HCT116 (cell line): ENCODE results near the gene ANKRD33. TPM values are rescaled to one million over a fixed set of nuclear protein-coding genes. Genes with fewer than 3 reads are reported as not detected.

Experiments used
- ATAC-seq: fragments of 200-7000 bp; cut with Tn5 transposase; 2 replicates; pipeline ENCODE4 v1.9.1; 2020; ENCODE audit warnings: mild to moderate bottlenecking, moderate library complexity
- BruUV-seq: library from RNA; stranded (reverse); fragments of 400-500 nt; replicated peaks from 2 replicates; lab custom pipeline; 2021; lab: Mats Ljungman, UMichigan
- CTCF ChIA-PET: fragments of 300-600 bp; sonication (Branson Sonifier 250); formaldehyde crosslinking; loops from one replicate; lab custom pipeline; 2021; ENCODE audit warnings: antibody characterized with exemption; lab: Charles Lee
- POLR2A ChIA-PET: fragments of 300-600, 350-600 bp; sonication (Branson Sonifier 250); formaldehyde crosslinking; loops from one replicate; lab custom pipeline; 2021; ENCODE audit warnings: antibody characterized with exemption; lab: Charles Lee
- RAD21 ChIA-PET, 2 experiments: fragments of 300-600 bp; sonication (Branson Sonifier 250); formaldehyde crosslinking; loops; one replicate each; lab custom pipeline; 2023; ENCODE audit warnings: low total read pairs in 2 of 2; ENCODE audit not compliant: uncharacterized antibody in 2 of 2, unreplicated experiment in 2 of 2, low non-redundant PET in 1 of 2; lab: Charles Lee
- DNase-seq: peaks from one replicate; pipeline ENCODE4 v3.0.0-alpha.2; 2010; ENCODE audit warnings: low read depth, low spot score
- H2AFZ ChIP-seq: fragments of 200-600 bp; shearing (Covaris generic), sonication (generic); 2 replicates; pipeline ENCODE4 v1.6.1; 2017; ENCODE audit warnings: low read depth, mixed run types, mixed read lengths, antibody characterized with exemption, low read length; ENCODE audit not compliant: poor library complexity, severe bottlenecking
- H3K27ac ChIP-seq: 2 replicates; pipeline ENCODE4 v1.5.1; 2012; ENCODE audit warnings: low read depth, low read length
- H3K27me3 ChIP-seq: fragments of 200-600 bp; sonication (generic); 2 replicates; pipeline ENCODE4 v1.6.1; 2016; ENCODE audit warnings: mixed run types, low read length, mixed read lengths; ENCODE audit not compliant: insufficient read depth
- H3K36me3 ChIP-seq, 2 experiments: fragments of 200-500 bp in 1 of 2; fragments of 200-600 bp in 1 of 2; sonication (Bioruptor generic) in 1 of 2; sonication (generic) in 1 of 2; 2 replicates each; pipeline versions ENCODE4 v1.5.1 to v1.6.1; 2014 to 2016; ENCODE audit warnings: low read length in 2 of 2, inconsistent platforms in 1 of 2, mixed read lengths in 1 of 2, mixed run types in 1 of 2; ENCODE audit not compliant: insufficient read depth in 2 of 2, control insufficient read depth in 1 of 2
- H3K4me1 ChIP-seq, 2 experiments: fragments of 200-600 bp in 1 of 2; sonication (generic) in 1 of 2; 2 replicates each; pipeline versions ENCODE4 v1.5.1 to v1.6.1; 2012 to 2017; ENCODE audit warnings: low read length in 2 of 2, inconsistent platforms in 1 of 2, mild to moderate bottlenecking in 1 of 2, mixed read lengths in 1 of 2, mixed run types in 1 of 2, moderate library complexity in 1 of 2; ENCODE audit not compliant: insufficient read depth in 2 of 2, control insufficient read depth in 1 of 2
- H3K4me2 ChIP-seq: fragments of 200-600 bp; sonication (generic); 2 replicates; pipeline ENCODE4 v1.6.1; 2017; ENCODE audit warnings: mixed run types, low read length, mixed read lengths
- H3K4me3 ChIP-seq, 2 experiments: fragments of 200-600 bp in 1 of 2; sonication (generic) in 1 of 2; replicated peaks in 1 of 2; 2 replicates each; pipeline ENCODE4 v1.5.1; 2011 to 2016; ENCODE audit warnings: low read length in 2 of 2, control low read depth in 1 of 2, low read depth in 1 of 2, mild to moderate bottlenecking in 1 of 2, mixed read lengths in 1 of 2, mixed run types in 1 of 2
- H3K79me2 ChIP-seq: fragments of 200-600 bp; sonication (generic); 2 replicates; pipeline ENCODE4 v1.6.1; 2017; ENCODE audit warnings: mild to moderate bottlenecking, mixed run types, low read length, moderate library complexity, mixed read lengths; ENCODE audit not compliant: insufficient read depth
- H3K9ac ChIP-seq: fragments of 200-600 bp; sonication (generic); 2 replicates; pipeline ENCODE4 v1.6.1; 2016; ENCODE audit warnings: low read length, mixed read lengths
- H3K9me2 ChIP-seq: fragments of 200-600 bp; sonication (generic), shearing (Covaris generic); 2 replicates; pipeline ENCODE4 v1.6.1; 2017; ENCODE audit warnings: mixed run types, mild to moderate bottlenecking, moderate library complexity; ENCODE audit not compliant: insufficient read depth
- H3K9me3 ChIP-seq, 2 experiments: fragments of 200-500 bp in 1 of 2; fragments of 200-600 bp in 1 of 2; sonication (Bioruptor generic) in 1 of 2; sonication (generic) in 1 of 2; 2 replicates each; pipeline ENCODE4 v1.6.1; 2014 to 2017; ENCODE audit warnings: low read length in 2 of 2, mixed read lengths in 2 of 2, inconsistent platforms in 1 of 2, low read depth in 1 of 2, mild to moderate bottlenecking in 1 of 2, mixed run types in 1 of 2, moderate library complexity in 1 of 2; ENCODE audit not compliant: control insufficient read depth in 1 of 2, insufficient read depth in 1 of 2
- H4K20me1 ChIP-seq: fragments of 200-600 bp; sonication (generic), shearing (Covaris generic); 2 replicates; pipeline ENCODE4 v1.6.1; 2017; ENCODE audit warnings: mixed run types, mild to moderate bottlenecking, moderate library complexity; ENCODE audit not compliant: insufficient read depth
- EGR1 ChIP-seq: IDR thresholded peaks from 2 replicates; pipeline ENCODE4 v1.6.1; 2012; ENCODE audit warnings: low read depth
- FOSL1 ChIP-seq: IDR thresholded peaks from 2 replicates; pipeline ENCODE4 v1.6.1; 2012; ENCODE audit warnings: low read depth
- JUND ChIP-seq: IDR thresholded peaks from 2 replicates; pipeline ENCODE4 v1.6.1; 2012
- POLR2A ChIP-seq: IDR thresholded peaks from 2 replicates; pipeline ENCODE4 v1.7.0; 2011; ENCODE audit warnings: borderline replicate concordance; ENCODE audit not compliant: insufficient read depth, insufficient read length; ENCODE audit errors: extremely low read depth
- RAD21 ChIP-seq: IDR thresholded peaks from 2 replicates; pipeline ENCODE4 v1.6.1; 2012; ENCODE audit warnings: low read depth, mild to moderate bottlenecking
- SP1 ChIP-seq: IDR thresholded peaks from 2 replicates; pipeline ENCODE4 v1.6.1; 2012; ENCODE audit warnings: low read depth
- SRF ChIP-seq: IDR thresholded peaks from 2 replicates; pipeline ENCODE4 v1.6.1; 2012; ENCODE audit warnings: low read depth
- YY1 ChIP-seq: IDR thresholded peaks from 2 replicates; pipeline ENCODE4 v1.6.1; 2011; ENCODE audit warnings: low read length, low read depth, moderate library complexity, mild to moderate bottlenecking; ENCODE audit not compliant: insufficient replicate concordance; ENCODE audit errors: extremely low read depth
- ZFX ChIP-seq: fragments of 450-650 bp; IDR thresholded peaks from 2 replicates; pipeline ENCODE4 v1.6.1; 2017
- ZNF274 ChIP-seq: fragments of 200-500 bp; sonication (Bioruptor generic); IDR thresholded peaks from 2 replicates; pipeline ENCODE4 v1.6.1; 2014; ENCODE audit warnings: mild to moderate bottlenecking, low read depth, low read length, inconsistent platforms
- intact Hi-C: fragments of 100-400 bp; cut with micrococcal nuclease; formaldehyde crosslinking; loops from 2 replicates; pipeline ENCODE4 v1.10.0; 2022
- total RNA-seq: library from RNA; stranded (reverse); gene quantifications from one replicate; pipeline ENCODE4 v1.2.1, GENCODE V29; 2021; ENCODE audit not compliant: unreplicated experiment
- TF ChIP-seq, protein P1 (sequence below): IDR thresholded peaks from 2 replicates; pipeline ENCODE4 v1.6.1; 2012

The ANKRD33 gene
- total RNA-seq, 1 experiment from 2014 or later = not detected

DNA sequence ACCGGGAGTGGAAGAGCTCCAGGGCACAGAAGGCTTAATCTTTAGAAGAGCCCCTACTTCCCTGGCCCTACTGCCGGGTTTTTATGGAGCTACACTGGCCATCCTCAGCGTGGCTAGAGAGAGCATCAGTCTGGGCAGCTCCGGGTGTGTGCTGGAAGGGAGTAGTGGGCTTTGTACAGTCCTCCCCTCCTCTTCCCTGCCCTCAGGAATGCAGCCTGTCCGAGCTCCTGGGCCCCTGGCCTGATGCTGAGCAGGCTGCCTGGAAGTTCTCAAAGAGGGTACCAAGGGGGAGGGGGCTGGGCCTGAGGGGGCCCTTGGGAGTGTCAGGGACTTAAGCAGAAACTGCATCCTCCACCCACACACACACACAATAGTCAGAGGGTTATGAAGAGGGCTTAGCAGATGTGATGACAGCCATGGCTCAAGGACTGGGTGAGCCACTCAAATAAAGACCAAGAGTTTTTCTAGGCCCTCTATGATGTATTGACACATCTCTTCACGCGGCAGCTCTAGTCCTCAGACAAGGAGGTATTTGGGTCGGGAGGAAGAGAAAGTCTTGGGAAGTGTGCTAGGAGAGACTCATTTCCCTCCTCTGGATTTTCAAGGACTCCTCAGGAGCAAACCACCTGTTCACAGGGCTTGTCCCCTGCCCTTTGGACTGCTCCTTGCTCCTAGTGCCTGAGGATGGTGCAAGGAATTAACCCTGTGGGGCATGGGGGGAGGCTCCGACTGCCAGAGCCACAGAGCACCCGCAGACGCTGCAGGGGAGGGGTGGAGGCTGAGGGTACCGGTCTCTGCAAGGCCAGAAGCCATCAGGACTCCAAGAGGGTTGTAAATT is 22.9 kb upstream of the ANKRD33 start:
- Histone ChIP-seq H3K27ac (no peak overlapping the region), H3K27me3 (no peaks in the 10 kb centered on the region), H3K9ac (no peak overlapping the region), H3K4me3 (no peak overlapping the region), H3K9me2 (no peaks in the 10 kb centered on the region), H4K20me1 (no peaks in the 10 kb centered on the region), H3K4me1 (peaks cover 0 to 6% of the 10 kb centered on the region in 2 experiments; a peak in 1 of 4 replicates), H3K36me3 (no peaks in the 10 kb centered on the region), H3K9me3 (no peaks in the 10 kb centered on the region), H3K79me2 (no peaks in the 10 kb centered on the region), H2AFZ (no peak overlapping the region), H3K4me2 (no peak overlapping the region)
- ChIA-PET POLR2A (no interaction called here), CTCF (no interaction called here), RAD21 (no interaction called here)
- BruUV-seq = no TSS peak
- DNase-seq (no peak), ATAC-seq (no peak)
- no peak for TF ChIP-seq EGR1
- no peak for TF ChIP-seq YY1
- TF ChIP-seq, protein P1, sequence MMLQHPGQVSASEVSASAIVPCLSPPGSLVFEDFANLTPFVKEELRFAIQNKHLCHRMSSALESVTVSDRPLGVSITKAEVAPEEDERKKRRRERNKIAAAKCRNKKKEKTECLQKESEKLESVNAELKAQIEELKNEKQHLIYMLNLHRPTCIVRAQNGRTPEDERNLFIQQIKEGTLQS = no peak
- no peak for TF ChIP-seq SRF
- TF ChIP-seq RAD21 = no peak
- TF ChIP-seq FOSL1 = no peak
- intact Hi-C loops = no loop called here

DNA sequence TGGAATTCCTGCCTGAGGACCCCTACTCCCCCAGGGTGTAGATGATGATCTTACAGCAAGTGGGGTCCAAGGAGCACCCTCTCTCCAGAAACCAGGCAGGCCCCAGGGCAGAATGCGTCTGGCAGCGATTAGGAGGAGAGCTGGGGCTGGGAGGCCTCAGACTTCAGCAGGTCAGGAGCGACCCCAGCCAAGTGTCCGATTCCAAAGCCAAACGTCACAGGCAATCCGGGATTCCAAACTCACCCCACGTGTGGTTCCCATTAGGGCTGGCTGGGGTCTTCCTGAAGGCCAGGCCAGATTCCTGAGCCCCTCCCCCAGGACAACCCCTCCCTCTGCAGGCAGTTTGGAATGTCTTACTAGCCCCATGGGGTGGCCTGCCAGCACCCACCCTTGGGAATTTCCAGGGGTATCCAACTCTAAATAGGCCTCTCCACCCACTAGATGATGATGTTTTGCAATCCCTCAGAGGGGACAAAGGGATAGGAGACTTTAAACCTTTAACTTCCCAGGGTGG is 22.1 kb upstream of the ANKRD33 start:
- ChIA-PET CTCF (no interaction called here), POLR2A (no interaction called here)
- H3K4me2 ChIP-seq = no peak overlapping the region

More for the DNA sequence above, 22.1 kb upstream of the ANKRD33 start:
- intact Hi-C loops = no loop called here
- Histone ChIP-seq H3K27ac (no peak overlapping the region), H3K9me2 (no peaks in the 10 kb centered on the region), H3K4me1 (peaks cover 0 to 6% of the 10 kb centered on the region in 2 experiments; a peak in 1 of 4 replicates), H3K27me3 (no peaks in the 10 kb centered on the region), H3K36me3 (no peaks in the 10 kb centered on the region), H3K4me3 (no peak overlapping the region), H3K9me3 (no peaks in the 10 kb centered on the region), H3K9ac (no peak overlapping the region), H3K79me2 (no peaks in the 10 kb centered on the region), H2AFZ (no peak overlapping the region), H4K20me1 (no peaks in the 10 kb centered on the region)
- BruUV-seq = no TSS peak
- ATAC-seq (no peak), DNase-seq (no peak)
- TF ChIP-seq YY1 (no peak), SP1 (no peak), SRF (no peak), ZFX (no peak), JUND (no peak), POLR2A (no peak), ZNF274 (no peak)
- TF ChIP-seq, protein P1 = no peak
- RAD21 ChIA-PET = no interaction called here
